Endothelial cell of umbilical vein (primary cell): ENCODE results near the gene ZSWIM4.

Experiments
- CTCF ChIP-seq, 2 donors: IDR thresholded peaks; 1 replicate in 1 of 2; 2 replicates in 1 of 2; pipeline ENCODE4 v1.5.1; 2011; ENCODE audit warnings: low read length in 2 of 2, mild to moderate bottlenecking in 2 of 2, moderate library complexity in 2 of 2, control low read depth in 1 of 2, inconsistent platforms in 1 of 2, low read depth in 1 of 2; ENCODE audit not compliant: insufficient read depth in 1 of 2; ENCODE audit errors: extremely low read depth in 1 of 2
- EZH2 ChIP-seq: IDR thresholded peaks from 2 replicates; pipeline ENCODE4 v1.6.1; 2012; ENCODE audit warnings: borderline replicate concordance, low read depth, mild to moderate bottlenecking, moderate library complexity, low read length, inconsistent platforms; ENCODE audit not compliant: severe bottlenecking
- FOS ChIP-seq: IDR thresholded peaks from 2 replicates; pipeline ENCODE4 v1.6.1; 2011; ENCODE audit warnings: mild to moderate bottlenecking, low read length, moderate library complexity, borderline replicate concordance; ENCODE audit not compliant: insufficient read depth
- JUN ChIP-seq: IDR thresholded peaks from 2 replicates; pipeline ENCODE4 v1.6.1; 2011; ENCODE audit warnings: borderline replicate concordance, low read depth; ENCODE audit not compliant: insufficient read length, insufficient read depth
- MAX ChIP-seq: IDR thresholded peaks from 2 replicates; pipeline ENCODE4 v1.6.1; 2011; ENCODE audit not compliant: insufficient read depth, insufficient read length
- MYC ChIP-seq: IDR thresholded peaks from one replicate; pipeline ENCODE4 v1.6.1; 2011; ENCODE audit warnings: mild to moderate bottlenecking, low read depth, low read length
- POLR2A ChIP-seq: IDR thresholded peaks from 2 replicates; pipeline ENCODE4 v1.6.1; 2012; ENCODE audit warnings: low read depth, mild to moderate bottlenecking, control low read depth, low read length
- POLR2AphosphoS5 ChIP-seq: IDR thresholded peaks from 2 replicates; pipeline ENCODE4 v1.6.1; 2012; ENCODE audit warnings: low read depth, mild to moderate bottlenecking, control low read depth, low read length, moderate library complexity; ENCODE audit not compliant: insufficient read depth

GRCh38 chr19:13824703-13825102, 29.5 kb downstream of the ZSWIM4 start:
- no peak for TF ChIP-seq CTCF (IDR thresholded peaks at IDR 0.05; ENCODE audit: extremely low read depth in 1 of 2, insufficient read depth in 1 of 2, low read depth in 1 of 2, low read length in 2 of 2)
- no peak for TF ChIP-seq MAX
- no peak for TF ChIP-seq POLR2A
- TF ChIP-seq EZH2: no peak
- TF ChIP-seq POLR2AphosphoS5: no peak
- no peak for TF ChIP-seq MYC
- no peak for TF ChIP-seq FOS
- TF ChIP-seq JUN: no peak
